H1 (cell line): ENCODE data around the gene MREG. TPM values are rescaled to one million over a fixed set of nuclear protein-coding genes. Genes with fewer than 3 reads are reported as not detected.

ENCODE experiments used
- CTCF ChIA-PET: fragments of 300-600 bp; sonication (Branson Sonifier 250); formaldehyde crosslinking; loops from one replicate; lab custom pipeline; 2021; ENCODE audit not compliant: partially characterized antibody; lab: Charles Lee
- POLR2A ChIA-PET: fragments of 300-600 bp; sonication (Branson Sonifier 250); formaldehyde crosslinking; loops from one replicate; lab custom pipeline; 2021; ENCODE audit warnings: inconsistent platforms; ENCODE audit not compliant: partially characterized antibody; lab: Charles Lee
- DNase-seq, 2 experiments: peaks; one replicate each; pipeline versions ENCODE4 v3.0.0 to v3.0.0-alpha.2; 2010 to 2022; ENCODE audit warnings: low spot score in 2 of 2, low read depth in 1 of 2, mixed read lengths in 1 of 2
- FAIRE-seq: peaks from 2 replicates; lab custom pipeline; 2011; peaks lifted over from hg19 to GRCh38; lab: Jason Lieb, UNC
- H2AFZ ChIP-seq: 2 replicates; pipeline ENCODE4 v1.8.1; 2012; ENCODE audit warnings: low read length, inconsistent platforms
- H2AK5ac ChIP-seq: 2 replicates; pipeline ENCODE4 v1.6.1; 2013; ENCODE audit warnings: low read depth, low read length
- H2BK120ac ChIP-seq: replicated peaks from 2 replicates; pipeline ENCODE3; 2013; ENCODE audit warnings: low read depth, low read length, inconsistent platforms
- H2BK12ac ChIP-seq: 2 replicates; pipeline ENCODE4 v1.6.1; 2013; ENCODE audit warnings: low read depth, low read length
- H2BK15ac ChIP-seq: 2 replicates; pipeline ENCODE4 v1.6.1; 2013; ENCODE audit warnings: low read length
- H2BK20ac ChIP-seq: 2 replicates; pipeline ENCODE4 v1.6.1; 2013; ENCODE audit warnings: low read length
- H2BK5ac ChIP-seq: 2 replicates; pipeline ENCODE4 v1.6.1; 2013; ENCODE audit warnings: low read depth, low read length
- H3K14ac ChIP-seq: 2 replicates; pipeline ENCODE4 v1.6.1; 2013; ENCODE audit warnings: inconsistent platforms; ENCODE audit not compliant: insufficient read length
- H3K18ac ChIP-seq: 2 replicates; pipeline ENCODE4 v1.6.1; 2013; ENCODE audit warnings: low read length; ENCODE audit errors: extremely low read depth
- H3K23ac ChIP-seq: 2 replicates; pipeline ENCODE4 v1.6.1; 2013; ENCODE audit warnings: inconsistent platforms; ENCODE audit not compliant: insufficient read length
- H3K23me2 ChIP-seq: 2 replicates; pipeline ENCODE4 v1.6.1; 2013; ENCODE audit warnings: low read depth, low read length
- H3K27ac ChIP-seq: 2 replicates; pipeline ENCODE4 v1.6.1; 2011; ENCODE audit warnings: low read depth, low read length, inconsistent platforms
- H3K27me3 ChIP-seq, 4 experiments: replicated peaks in 1 of 4; 1 replicate in 1 of 4; 2 replicates in 3 of 4; pipeline versions ENCODE4 v1.6.1 to v1.8.1; 2011 to 2013; ENCODE audit warnings: low read length in 3 of 4, mild to moderate bottlenecking in 3 of 4, inconsistent platforms in 2 of 4, mixed read lengths in 2 of 4, moderate library complexity in 1 of 4; ENCODE audit not compliant: control insufficient read depth in 3 of 4, insufficient read depth in 3 of 4; ENCODE audit errors: extremely low read depth in 1 of 4
- H3K36me3 ChIP-seq, 4 experiments: 2 replicates each; pipeline versions ENCODE4 v1.6.1 to v1.8.1; 2011 to 2013; ENCODE audit warnings: mild to moderate bottlenecking in 4 of 4, low read length in 3 of 4, moderate library complexity in 2 of 4, control low read depth in 1 of 4, inconsistent platforms in 1 of 4; ENCODE audit not compliant: insufficient read depth in 4 of 4, control insufficient read depth in 2 of 4
- H3K4ac ChIP-seq: replicated peaks from 2 replicates; pipeline ENCODE3; 2013; ENCODE audit warnings: low read length, low read depth, mixed read lengths, inconsistent platforms; ENCODE audit not compliant: insufficient read length
- H3K4me1 ChIP-seq, 4 experiments: replicated peaks in 1 of 4; 1 replicate in 1 of 4; 2 replicates in 3 of 4; pipeline versions ENCODE4 v1.6.1 to v1.8.1; 2011 to 2013; ENCODE audit warnings: low read length in 3 of 4, inconsistent platforms in 2 of 4, mixed read lengths in 1 of 4; ENCODE audit not compliant: insufficient read depth in 4 of 4, control insufficient read depth in 3 of 4
- H3K4me2 ChIP-seq, 2 experiments: 2 replicates each; pipeline versions ENCODE4 v1.6.1 to v1.8.1; 2011 to 2013; ENCODE audit warnings: low read depth in 2 of 2, low read length in 2 of 2, control low read depth in 1 of 2, inconsistent platforms in 1 of 2, mild to moderate bottlenecking in 1 of 2; ENCODE audit not compliant: insufficient read depth in 1 of 2
- H3K4me3 ChIP-seq, 4 experiments: fragments of 200-600, 300-600 bp in 1 of 4; sonication (generic), shearing (Covaris generic), sonication (Bioruptor Twin) in 1 of 4; 2 replicates each; pipeline versions ENCODE4 v1.5.1 to v1.8.1; 2011 to 2016; ENCODE audit warnings: low read length in 4 of 4, low read depth in 3 of 4, control low read depth in 2 of 4, inconsistent platforms in 2 of 4, mild to moderate bottlenecking in 2 of 4, mixed read lengths in 1 of 4, moderate library complexity in 1 of 4; ENCODE audit not compliant: insufficient read depth in 2 of 4; ENCODE audit errors: extremely low read depth in 1 of 4
- H3K56ac ChIP-seq: replicated peaks from 2 replicates; pipeline ENCODE3; 2013; ENCODE audit warnings: low read depth, mild to moderate bottlenecking, mixed read lengths, low read length, inconsistent platforms; ENCODE audit not compliant: insufficient read length
- H3K79me1 ChIP-seq: 2 replicates; pipeline ENCODE4 v1.6.1; 2013; ENCODE audit warnings: low read depth, low read length, control low read depth
- H3K79me2 ChIP-seq, 2 experiments: 2 replicates each; pipeline versions ENCODE4 v1.6.1 to v1.8.1; 2012 to 2013; ENCODE audit warnings: low read length in 2 of 2, mild to moderate bottlenecking in 2 of 2, inconsistent platforms in 1 of 2; ENCODE audit not compliant: insufficient read depth in 2 of 2, control insufficient read depth in 1 of 2
- H3K9ac ChIP-seq, 4 experiments: replicated peaks in 1 of 4; 1 replicate in 1 of 4; 2 replicates in 3 of 4; pipeline versions ENCODE4 v1.6.1 to v1.8.1; 2011 to 2013; ENCODE audit warnings: low read depth in 3 of 4, low read length in 3 of 4, control low read depth in 2 of 4, mild to moderate bottlenecking in 2 of 4, moderate library complexity in 2 of 4, inconsistent platforms in 1 of 4; ENCODE audit errors: extremely low read depth in 1 of 4
- H3K9me3 ChIP-seq, 2 experiments: 2 replicates each; pipeline versions ENCODE4 v1.6.1 to v1.8.1; 2012 to 2013; ENCODE audit warnings: mild to moderate bottlenecking in 2 of 2, moderate library complexity in 2 of 2, control low read depth in 1 of 2, inconsistent platforms in 1 of 2, low read depth in 1 of 2, low read length in 1 of 2, mixed read lengths in 1 of 2; ENCODE audit not compliant: insufficient read depth in 2 of 2
- H4K20me1 ChIP-seq, 2 experiments: replicated peaks in 1 of 2; 2 replicates each; pipeline versions ENCODE3 to v1.8.1; 2011 to 2013; ENCODE audit warnings: inconsistent platforms in 2 of 2, low read length in 2 of 2, mild to moderate bottlenecking in 1 of 2; ENCODE audit not compliant: insufficient read depth in 2 of 2, control insufficient read depth in 1 of 2
- H4K5ac ChIP-seq: 2 replicates; pipeline ENCODE4 v1.6.1; 2013; ENCODE audit warnings: low read length, low read depth, mixed read lengths, inconsistent platforms; ENCODE audit not compliant: insufficient read length
- H4K8ac ChIP-seq: 2 replicates; pipeline ENCODE4 v1.8.0; 2013; ENCODE audit warnings: mild to moderate bottlenecking, moderate library complexity, low read length, inconsistent platforms; ENCODE audit not compliant: insufficient read depth; ENCODE audit errors: extremely low read depth
- H4K91ac ChIP-seq: replicated peaks from 2 replicates; pipeline ENCODE3; 2013; ENCODE audit warnings: low read length, mixed read lengths, inconsistent platforms; ENCODE audit not compliant: insufficient read length
- POLR2A ChIP-seq, 2 experiments: IDR thresholded peaks; 1 replicate in 1 of 2; 2 replicates in 1 of 2; pipeline ENCODE4 v1.6.1; 2011; ENCODE audit warnings: low read depth in 2 of 2, low read length in 2 of 2, mild to moderate bottlenecking in 2 of 2; ENCODE audit errors: control extremely low read depth in 1 of 2
- SUZ12 ChIP-seq: fragments of 200-600 bp; sonication (generic); IDR thresholded peaks from 2 replicates; pipeline ENCODE4 v1.6.1; 2012; ENCODE audit warnings: mild to moderate bottlenecking, inconsistent platforms, low read length, moderate library complexity, mixed read lengths
- WGBS, 2 experiments: shearing (Covaris generic) in 1 of 2; methylation state at CpG; one replicate each; pipeline versions ENCODE4 v1.1.6 to v1.1.7; 2013 to 2015; ENCODE audit warnings: low lambda C conversion rate in 2 of 2, mixed read lengths in 2 of 2, inconsistent platforms in 1 of 2, low coverage in 1 of 2, missing lambda C conversion rate in 1 of 2; ENCODE audit not compliant: insufficient replicate concordance in 2 of 2, insufficient coverage in 1 of 2, insufficient read length in 1 of 2; ENCODE audit errors: extremely low coverage in 1 of 2, missing lambda C conversion rate in 1 of 2; 5-methylcytosine and 5-hydroxymethylcytosine counted together
- polyA plus RNA-seq, 7 experiments: library from polyadenylated mRNA; depleted of rRNA in 3 of 7; stranded (reverse) in 5 of 7; unstranded in 2 of 7; fragments of >200 nt in 5 of 7; fragments of 200-250 nt in 2 of 7; gene quantifications; 1 replicate in 5 of 7; 2 replicates in 1 of 7; 4 replicates in 1 of 7; pipeline versions ENCODE4 v1.2.1 to v1.2.3, GENCODE V29; 2011 to 2013; ENCODE audit warnings: missing spikeins in 2 of 7, mixed read lengths in 2 of 7
- total RNA-seq: library from RNA; stranded (reverse); fragmentation: NEBNext Ultra II Directional; extraction: Animal tissue kit (Norgen Biotek cat#: 25700); gene quantifications from 2 replicates; pipeline ENCODE4 v1.2.1, GENCODE V29; 2021

Gene MREG
- total and polyA plus RNA-seq, 2 of the 8 experiments (the other 6 are each of a cell fraction or from before 2014, with no cell fraction given), result 7.5 to 31.9 TPM

DNA sequence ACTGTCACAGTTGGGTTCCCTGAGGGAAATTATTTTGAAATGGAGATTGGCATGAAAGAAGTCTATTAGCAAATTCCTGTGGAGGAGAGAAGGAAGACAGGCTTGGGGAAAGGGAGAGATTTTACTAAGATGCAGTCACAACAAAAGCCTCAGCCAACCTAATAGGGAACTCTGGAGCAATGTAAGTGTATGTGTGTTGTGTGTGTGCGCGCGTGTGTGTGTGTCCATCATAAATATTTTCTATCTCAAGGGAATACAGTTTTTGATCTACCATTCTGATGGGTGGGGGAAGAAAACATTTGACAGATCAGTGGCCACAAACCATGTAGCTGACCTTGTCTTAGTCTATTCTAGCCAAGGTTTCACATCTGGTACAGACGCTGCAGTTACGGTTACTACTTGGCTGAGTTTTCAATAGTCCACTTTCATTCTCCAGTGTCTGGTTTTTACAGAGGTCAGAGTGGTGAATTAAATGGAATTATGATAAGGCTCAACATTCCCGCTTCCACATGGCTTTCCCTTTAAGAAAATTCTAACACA, 72.6 kb downstream of the MREG start:
- Histone ChIP-seq H3K27me3 (no peaks in the 10 kb centered on the region), H3K9ac (no peak overlapping the region)
- no peak for TF ChIP-seq SUZ12
- 0 out of 3 replicates have a peak, but pooled peaks of 1 of the 2 experiments have one; percentile 26 for TF ChIP-seq POLR2A (IDR thresholded peaks at IDR 0.05; ENCODE audit: control extremely low read depth in 1 of 2, low read depth in 2 of 2, low read length in 2 of 2)
- TF ChIP-seq, all 59 proteins: peak for 1
- Histone ChIP-seq H3K14ac (no peak overlapping the region), H2BK5ac (no peak overlapping the region), H2BK12ac (no peak overlapping the region), H3K79me2 (no peaks in the 10 kb centered on the region), H3K4me2 (no peak overlapping the region), H4K91ac (no peak overlapping the region), H3K4ac (no peak overlapping the region), H2BK120ac (no peak overlapping the region), H3K79me1 (no peaks in the 10 kb centered on the region), H3K4me3 (no peak overlapping the region), H3K36me3 (peaks cover 0 to 21% (median 15%) of the 10 kb centered on the region in 4 experiments; a peak in 7 of 8 replicates), H3K23me2 (no peaks in the 10 kb centered on the region), H4K8ac (no peak overlapping the region), H2AFZ (no peak overlapping the region), H3K56ac (no peak overlapping the region), H3K18ac (no peak overlapping the region), H4K5ac (no peak overlapping the region), H3K27ac (no peak overlapping the region), H3K23ac (no peak overlapping the region), H4K20me1 (no peaks in the 10 kb centered on the region), H2BK15ac (no peak overlapping the region), H2AK5ac (no peak overlapping the region), H2BK20ac (no peak overlapping the region), H3K9me3 (no peaks in the 10 kb centered on the region), H3K4me1 (peaks cover 0 to 7% (median 0%) of the 10 kb centered on the region in 4 experiments; a peak in 1 of 7 replicates)
- DNase-seq (peak in 1 of 2 experiments; percentile 31), FAIRE-seq (no peak)
- ChIA-PET CTCF (no interaction called here), POLR2A (no interaction called here)
- WGBS, 2 experiments, result 94% methylated on average over 6 of the region's 6 CpGs; no CpG with 5 or more reads in 1 of the 2 experiments
